NB4 (cell line): ENCODE data around the gene STAG1.

Source experiments
- MAX ChIP-seq: IDR thresholded peaks from 2 replicates; pipeline ENCODE4 v1.6.1; 2011; ENCODE audit warnings: low read depth, low read length
- MYC ChIP-seq: IDR thresholded peaks from 2 replicates; pipeline ENCODE4 v1.6.1; 2011; ENCODE audit warnings: low read depth, low read length
- POLR2A ChIP-seq: IDR thresholded peaks from 2 replicates; pipeline ENCODE4 v1.6.1; 2011; ENCODE audit warnings: mild to moderate bottlenecking; ENCODE audit not compliant: insufficient read length; ENCODE audit errors: extremely low read depth
- TF ChIP-seq, protein P1 (sequence below): IDR thresholded peaks from one replicate; pipeline ENCODE4 v1.5.1; 2012; ENCODE audit warnings: low read depth, low read length

DNA sequence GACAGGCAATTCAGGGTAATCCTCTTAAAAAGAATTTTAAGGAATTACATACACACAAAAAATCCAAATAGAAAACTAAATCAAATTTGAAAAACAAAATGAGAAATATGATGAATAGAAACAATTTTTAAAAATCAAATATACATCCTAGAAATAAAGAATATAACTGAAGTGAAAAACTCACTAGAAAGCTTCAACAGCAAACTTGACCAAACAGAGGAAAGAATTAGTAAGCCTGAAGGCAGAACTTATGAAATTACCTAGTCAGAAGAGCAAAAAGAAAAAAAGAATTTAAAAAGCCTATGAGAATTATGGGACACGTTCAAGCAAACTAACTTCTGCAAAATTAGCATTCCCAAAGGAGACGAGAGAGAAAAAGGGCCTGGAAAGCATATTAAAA, 296.0 kb downstream of the STAG1 start:
- TF ChIP-seq, protein P1, sequence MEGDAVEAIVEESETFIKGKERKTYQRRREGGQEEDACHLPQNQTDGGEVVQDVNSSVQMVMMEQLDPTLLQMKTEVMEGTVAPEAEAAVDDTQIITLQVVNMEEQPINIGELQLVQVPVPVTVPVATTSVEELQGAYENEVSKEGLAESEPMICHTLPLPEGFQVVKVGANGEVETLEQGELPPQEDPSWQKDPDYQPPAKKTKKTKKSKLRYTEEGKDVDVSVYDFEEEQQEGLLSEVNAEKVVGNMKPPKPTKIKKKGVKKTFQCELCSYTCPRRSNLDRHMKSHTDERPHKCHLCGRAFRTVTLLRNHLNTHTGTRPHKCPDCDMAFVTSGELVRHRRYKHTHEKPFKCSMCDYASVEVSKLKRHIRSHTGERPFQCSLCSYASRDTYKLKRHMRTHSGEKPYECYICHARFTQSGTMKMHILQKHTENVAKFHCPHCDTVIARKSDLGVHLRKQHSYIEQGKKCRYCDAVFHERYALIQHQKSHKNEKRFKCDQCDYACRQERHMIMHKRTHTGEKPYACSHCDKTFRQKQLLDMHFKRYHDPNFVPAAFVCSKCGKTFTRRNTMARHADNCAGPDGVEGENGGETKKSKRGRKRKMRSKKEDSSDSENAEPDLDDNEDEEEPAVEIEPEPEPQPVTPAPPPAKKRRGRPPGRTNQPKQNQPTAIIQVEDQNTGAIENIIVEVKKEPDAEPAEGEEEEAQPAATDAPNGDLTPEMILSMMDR = no peak
- TF ChIP-seq POLR2A (no peak), MAX (no peak), MYC (no peak)
